HG02763 (cell line): ENCODE results near the gene KRTAP12-2.
"Not testable (repeated sequence)": the region's sequence is repeated elsewhere in the genome, so short reads cannot be mapped to it uniquely, and the experiment has no call there.

ENCODE experiments used
- ATAC-seq: cut with Tn5 transposase; IDR thresholded peaks from one replicate; pipeline ENCODE4 v1.9.1; 2021; ENCODE audit warnings: mild to moderate bottlenecking, moderate library complexity; ENCODE audit not compliant: unreplicated experiment

KRTAP12-2 gene

GRCh38 chr21:44632067-44632466, 34.7 kb downstream of the KRTAP12-2 start:
- ATAC-seq: no peak

GRCh38 chr21:44630440-44630839, 36.3 kb downstream of the KRTAP12-2 start:
- no peak for ATAC-seq

DNA sequence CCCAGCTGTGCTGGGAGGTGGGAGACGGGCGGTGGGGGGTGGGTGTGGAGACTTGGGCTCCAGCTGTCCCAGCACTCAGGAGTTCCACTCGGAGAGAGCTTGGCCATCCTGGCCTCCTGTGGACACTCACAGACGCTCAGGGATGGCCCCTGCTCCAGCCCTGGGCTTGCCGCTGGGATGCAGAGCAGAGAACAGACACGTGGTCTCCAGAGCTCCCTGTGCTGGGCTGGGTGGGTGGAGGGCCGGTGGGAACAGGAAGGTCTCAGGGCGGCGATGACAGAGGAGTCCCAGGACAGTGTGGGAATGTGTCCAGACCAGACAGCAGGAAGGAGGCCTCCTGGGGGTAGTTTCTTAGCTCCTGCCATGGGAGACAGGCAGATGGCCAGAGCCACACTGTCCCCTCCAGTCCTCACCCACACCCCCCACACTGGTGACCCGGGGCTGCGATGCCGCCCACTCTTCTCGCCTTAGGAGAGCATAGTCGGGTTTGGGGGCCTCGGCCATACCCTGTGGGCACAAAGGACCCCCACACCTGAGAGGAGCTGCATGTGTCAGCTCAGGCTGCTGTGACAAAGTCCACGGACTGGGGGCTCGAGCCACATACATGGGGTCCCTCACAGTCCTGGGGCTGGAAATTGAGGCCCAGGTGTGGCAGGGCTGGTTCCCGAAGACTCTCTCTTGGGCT, 37.9 kb downstream of the KRTAP12-2 start:
- ATAC-seq: no peak

DNA sequence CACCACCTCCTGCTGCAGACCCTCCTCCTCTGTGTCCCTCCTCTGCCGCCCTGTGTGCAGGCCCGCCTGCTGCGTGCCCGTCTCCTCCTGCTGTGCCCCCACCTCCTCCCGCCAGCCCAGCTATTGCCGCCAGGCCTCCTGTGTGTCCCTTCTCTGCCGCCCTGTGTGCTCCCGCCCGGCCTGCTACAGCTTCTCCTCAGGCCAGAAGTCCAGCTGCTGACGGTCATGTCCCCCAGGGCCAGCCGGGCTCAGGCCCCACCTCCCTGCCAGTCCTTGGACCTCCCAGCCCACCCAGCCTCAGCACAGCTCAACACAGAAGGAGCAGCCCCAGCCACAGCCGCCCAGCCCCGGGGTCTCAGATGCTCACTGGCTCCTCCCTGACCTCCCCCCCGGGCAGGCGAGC, 38.9 kb downstream of the KRTAP12-2 start:
- ATAC-seq: not testable (repeated sequence)

GRCh38 chr21:44627181-44627822, 39.4 kb downstream of the KRTAP12-2 start:
- ATAC-seq: not testable (repeated sequence)

GRCh38 chr21:44626673-44627143, 40.0 kb downstream of the KRTAP12-2 start, which contains the start of gene KRTAP10-9:
KRTAP10-9 (plus strand) TSS chr21:44627093; CDS start chr21:44627172, 79 bp downstream.
- no peak for ATAC-seq

DNA sequence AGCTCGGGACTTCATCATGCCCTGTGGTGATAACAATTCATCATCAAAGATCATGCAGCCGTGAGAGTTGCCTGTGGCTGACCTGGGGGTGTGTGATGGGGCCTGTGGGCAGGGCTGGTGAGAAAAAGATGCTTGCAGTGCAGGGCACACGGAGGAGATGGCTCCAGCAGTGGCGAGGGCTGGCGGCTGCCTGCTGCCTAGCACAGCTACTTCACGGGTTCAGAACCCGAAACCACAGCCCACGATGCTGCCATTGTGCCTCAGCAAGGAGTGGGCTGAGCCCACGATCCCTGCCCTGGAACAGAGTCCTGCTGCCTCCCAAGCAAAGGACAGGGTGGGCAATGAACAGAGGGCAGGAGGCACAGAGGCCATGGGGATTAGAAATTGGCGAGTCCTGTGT, 40.5 kb downstream of the KRTAP12-2 start:
- no peak for ATAC-seq

- no peak for ATAC-seq
Measured at GRCh38 chr21:44625756-44626155, 41.0 kb downstream of the KRTAP12-2 start.

GRCh38 chr21:44623575-44623974, 43.2 kb downstream of the KRTAP12-2 start:
- ATAC-seq: no peak

- no peak for ATAC-seq
Measured at GRCh38 chr21:44619886-44620285, 46.8 kb downstream of the KRTAP12-2 start.

GRCh38 chr21:44618909-44619308, 47.8 kb downstream of the KRTAP12-2 start:
- ATAC-seq: no peak

GRCh38 chr21:44618504-44618903, 48.2 kb downstream of the KRTAP12-2 start:
- ATAC-seq: no peak

- ATAC-seq: no peak
Measured at GRCh38 chr21:44617071-44617501, 49.6 kb downstream of the KRTAP12-2 start.

GRCh38 chr21:44616591-44616926, 50.2 kb downstream of the KRTAP12-2 start:
- no peak for ATAC-seq
